Activated CD4-positive, alpha-beta T cell treated with anti-CD3 and anti-CD28 coated beads, Interleukin-2, amount 10 ng/mL, durations not matched to agents 7 days and 5 days (primary cell): ENCODE data around the gene NPAS3. TPM values are rescaled to one million over a fixed set of nuclear protein-coding genes. Genes with fewer than 3 reads are reported as not detected.

Source experiments
- CTCF ChIA-PET: fragments of 350-600 bp; sonication (Branson Sonifier 250); formaldehyde crosslinking; loops from one replicate; lab custom pipeline; 2021; ENCODE audit warnings: antibody characterized with exemption; lab: Charles Lee
- POLR2A ChIA-PET: fragments of 350-600 bp; sonication (Branson Sonifier 250); formaldehyde crosslinking; loops from one replicate; lab custom pipeline; 2021; ENCODE audit warnings: antibody characterized with exemption; lab: Charles Lee
- DNase-seq: peaks from one replicate; pipeline ENCODE4 v3.0.0-alpha.2; 2020
- H3K27ac Mint-ChIP-seq: one replicate; pipeline ENCODE4 v1.8.0; 2021; ENCODE audit warnings: mild to moderate bottlenecking, moderate library complexity, mixed read lengths
- H3K27me3 Mint-ChIP-seq: one replicate; pipeline ENCODE4 v1.8.0; 2021; ENCODE audit warnings: mixed read lengths
- H3K36me3 Mint-ChIP-seq: one replicate; pipeline ENCODE4 v1.8.0; 2021; ENCODE audit warnings: low read depth, mixed read lengths
- H3K4me1 Mint-ChIP-seq: one replicate; pipeline ENCODE4 v1.8.0; 2021; ENCODE audit warnings: mixed read lengths
- H3K4me3 Mint-ChIP-seq: one replicate; pipeline ENCODE4 v1.8.0; 2021; ENCODE audit warnings: mild to moderate bottlenecking, moderate library complexity, mixed read lengths
- H3K9me3 Mint-ChIP-seq: one replicate; pipeline ENCODE4 v1.8.0; 2021; ENCODE audit warnings: mixed read lengths
- total RNA-seq, 2 experiments: library from RNA; stranded (reverse); gene quantifications; one replicate each; pipeline ENCODE4 v1.2.3, GENCODE V29; 2021

NPAS3 gene
- total RNA-seq, 2 experiments from 2014 or later = not detected

- Mint-ChIP-seq H3K9me3 (no peaks in the 10 kb centered on the region), H3K4me1 (no peaks in the 10 kb centered on the region), H3K27ac (no peak overlapping the region), H3K4me3 (no peak overlapping the region), H3K27me3 (no peaks in the 10 kb centered on the region), H3K36me3 (no peaks in the 10 kb centered on the region)
- ChIA-PET POLR2A (no interaction called here), CTCF (interaction anchor here (0.6 kb wide), 1 partner anchor 973 kb away, joined by 3 read pairs; no protein-coding TSS in a partner anchor)
- no peak for DNase-seq
Observed at GRCh38 chr14:33676135-33676566, 737.5 kb downstream of the NPAS3 start.

DNA sequence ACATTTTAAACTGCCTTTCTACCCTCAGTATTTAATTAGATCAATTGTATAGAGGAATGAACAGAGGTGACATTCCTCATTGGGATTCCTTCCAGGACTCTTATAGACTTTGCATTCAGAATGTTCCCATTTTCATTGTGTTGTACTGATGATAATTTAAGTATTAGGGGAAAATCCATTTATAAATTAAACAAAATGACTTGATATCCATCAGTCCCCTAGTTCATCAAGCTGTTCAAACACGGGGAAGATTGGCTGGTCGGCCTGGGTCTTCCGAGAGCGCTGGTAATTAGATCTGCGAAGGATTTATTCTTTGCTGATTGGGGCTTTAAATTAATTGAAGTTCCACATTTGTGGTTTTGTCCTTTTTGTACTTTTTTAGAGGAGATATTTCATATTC, 738.2 kb downstream of the NPAS3 start:
- ChIA-PET POLR2A (no interaction called here), CTCF (no interaction called here)
- H3K4me1 Mint-ChIP-seq = no peaks in the 10 kb centered on the region
- no peaks in the 10 kb centered on the region for H3K9me3 Mint-ChIP-seq
- H3K36me3 Mint-ChIP-seq = no peaks in the 10 kb centered on the region
- DNase-seq = no peak
- no peak overlapping the region for H3K27ac Mint-ChIP-seq
- no peaks in the 10 kb centered on the region for H3K27me3 Mint-ChIP-seq
- H3K4me3 Mint-ChIP-seq = no peak overlapping the region

GRCh38 chr14:33678005-33678404, 739.3 kb downstream of the NPAS3 start:
- Mint-ChIP-seq H3K27me3 (no peaks in the 10 kb centered on the region), H3K36me3 (no peaks in the 10 kb centered on the region), H3K4me3 (no peak overlapping the region), H3K4me1 (no peaks in the 10 kb centered on the region), H3K9me3 (no peaks in the 10 kb centered on the region), H3K27ac (no peak overlapping the region)
- POLR2A ChIA-PET = no interaction called here
- CTCF ChIA-PET = no interaction called here
- DNase-seq = no peak

GRCh38 chr14:33679025-33679424, 740.3 kb downstream of the NPAS3 start:
- Mint-ChIP-seq H3K27ac (no peak overlapping the region), H3K36me3 (no peaks in the 10 kb centered on the region), H3K4me3 (no peak overlapping the region), H3K27me3 (no peaks in the 10 kb centered on the region), H3K9me3 (no peaks in the 10 kb centered on the region), H3K4me1 (no peaks in the 10 kb centered on the region)
- no peak for DNase-seq
- CTCF ChIA-PET = no interaction called here
- POLR2A ChIA-PET = no interaction called here

DNA sequence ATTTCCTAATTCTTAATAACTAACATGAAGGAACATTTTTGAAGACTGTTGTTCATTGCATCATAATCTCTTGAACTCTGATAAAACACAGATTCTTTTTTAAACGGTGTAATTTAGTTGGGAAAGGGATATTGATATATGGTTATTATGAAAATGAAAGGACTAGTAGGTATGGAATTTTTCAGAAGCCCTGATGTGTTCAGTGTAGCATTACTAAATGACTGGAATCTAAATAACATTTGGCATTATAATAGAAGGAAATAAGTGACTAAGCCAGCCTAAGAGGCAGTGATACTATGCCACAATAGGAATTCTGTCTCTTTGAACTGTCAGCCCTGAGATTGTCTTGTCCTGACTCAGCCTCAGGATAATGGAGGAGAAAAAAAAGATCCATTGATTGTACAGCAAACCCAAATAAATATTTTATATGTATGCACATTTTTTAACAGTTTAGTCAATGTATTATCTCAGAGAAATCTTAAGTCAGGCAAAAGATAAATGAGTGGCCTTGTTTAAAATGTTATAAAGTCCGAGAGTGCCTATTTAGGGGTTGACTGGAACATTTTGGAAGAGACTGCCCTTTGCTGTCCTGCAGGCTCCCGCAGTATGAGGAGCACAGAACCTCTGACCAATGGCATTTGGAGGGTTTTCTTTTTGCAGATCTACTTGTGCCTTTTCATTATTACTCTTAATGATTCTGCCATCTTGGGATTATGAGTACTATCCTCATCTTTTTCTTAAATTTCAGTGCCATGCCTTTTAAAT, 741.0 kb downstream of the NPAS3 start:
- POLR2A ChIA-PET = no interaction called here

GRCh38 chr14:33680873-33681272, 742.2 kb downstream of the NPAS3 start:
- Mint-ChIP-seq H3K36me3 (no peaks in the 10 kb centered on the region), H3K27me3 (no peaks in the 10 kb centered on the region), H3K4me3 (no peak overlapping the region), H3K4me1 (no peaks in the 10 kb centered on the region), H3K27ac (no peak overlapping the region), H3K9me3 (no peaks in the 10 kb centered on the region)
- CTCF ChIA-PET = no interaction called here
- no peak for DNase-seq
- POLR2A ChIA-PET = no interaction called here

More for the DNA sequence above, 741.0 kb downstream of the NPAS3 start:
- Mint-ChIP-seq H3K27me3 (no peaks in the 10 kb centered on the region), H3K27ac (no peak overlapping the region), H3K36me3 (no peaks in the 10 kb centered on the region), H3K4me3 (no peak overlapping the region), H3K4me1 (no peaks in the 10 kb centered on the region), H3K9me3 (no peaks in the 10 kb centered on the region)
- no peak for DNase-seq
- CTCF ChIA-PET = no interaction called here

DNA sequence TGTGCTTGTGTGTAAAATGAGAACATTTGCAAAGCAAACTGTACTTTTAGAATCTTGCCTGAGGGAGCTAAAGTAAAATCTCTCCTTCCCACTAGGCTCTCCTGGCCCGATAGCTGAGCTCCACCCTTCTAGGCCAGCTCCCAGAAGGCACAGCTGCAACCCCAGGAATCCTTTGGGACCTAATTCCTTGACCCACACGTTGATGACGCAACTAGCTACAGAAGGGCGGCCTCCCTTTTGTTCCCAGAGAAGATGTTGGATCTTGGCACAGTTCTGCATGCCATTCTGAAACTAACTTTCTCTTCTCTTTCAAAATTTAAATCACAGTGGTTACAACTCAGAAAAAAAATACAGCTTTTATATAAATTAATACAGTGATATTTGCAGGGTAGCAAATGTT, 744.1 kb downstream of the NPAS3 start:
- CTCF ChIA-PET = no interaction called here
- no peak for DNase-seq
- H3K4me3 Mint-ChIP-seq = no peak overlapping the region
- POLR2A ChIA-PET = no interaction called here
- H3K4me1 Mint-ChIP-seq = no peaks in the 10 kb centered on the region
- H3K9me3 Mint-ChIP-seq = no peaks in the 10 kb centered on the region
- no peaks in the 10 kb centered on the region for H3K27me3 Mint-ChIP-seq
- no peak overlapping the region for H3K27ac Mint-ChIP-seq
- H3K36me3 Mint-ChIP-seq = no peaks in the 10 kb centered on the region

DNA sequence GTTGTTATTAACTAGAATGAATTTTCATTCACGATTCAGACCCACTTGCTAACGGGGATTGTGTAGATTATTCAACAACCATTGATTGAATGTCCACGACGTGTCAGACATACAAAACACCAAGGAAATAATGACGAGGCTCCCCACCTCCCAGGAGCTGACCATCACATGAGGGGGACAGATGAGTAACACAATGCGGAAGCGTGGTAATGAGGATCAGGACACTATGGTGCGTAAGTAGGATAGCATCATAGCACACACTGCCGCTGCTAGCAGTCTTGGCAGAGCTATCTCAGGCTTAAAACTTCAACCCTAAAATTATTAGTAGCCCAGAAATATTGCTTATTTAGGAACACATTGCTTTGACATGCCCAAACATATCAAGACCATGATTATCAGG, 746.3 kb downstream of the NPAS3 start:
- no peak for DNase-seq
- CTCF ChIA-PET = no interaction called here

DNA sequence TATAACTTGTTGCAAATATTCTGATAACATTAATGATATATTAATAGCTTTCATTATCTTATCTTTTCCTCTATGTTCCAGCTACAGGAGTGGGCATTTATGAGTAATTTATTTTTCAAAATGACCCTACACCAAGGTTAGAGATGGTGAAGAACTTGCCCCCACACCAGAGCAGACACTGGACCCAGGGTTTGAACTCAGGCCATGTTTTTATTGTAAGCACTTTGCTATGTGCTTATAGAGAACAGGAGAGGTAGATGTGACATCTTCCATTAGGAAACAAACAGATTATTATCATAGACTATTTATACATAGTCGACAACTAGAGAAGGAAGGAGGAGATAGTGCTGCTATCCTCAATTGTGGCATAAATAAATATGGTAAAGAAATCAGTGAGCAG, 747.0 kb downstream of the NPAS3 start:
- H3K27ac Mint-ChIP-seq = no peak overlapping the region
- ChIA-PET CTCF (no interaction called here), POLR2A (no interaction called here)
- DNase-seq = no peak
- no peak overlapping the region for H3K4me3 Mint-ChIP-seq
- no peaks in the 10 kb centered on the region for H3K4me1 Mint-ChIP-seq
- no peaks in the 10 kb centered on the region for H3K9me3 Mint-ChIP-seq
- no peaks in the 10 kb centered on the region for H3K36me3 Mint-ChIP-seq
- H3K27me3 Mint-ChIP-seq = no peaks in the 10 kb centered on the region

More for the DNA sequence above, 746.3 kb downstream of the NPAS3 start:
- Mint-ChIP-seq H3K4me3 (no peak overlapping the region), H3K27ac (no peak overlapping the region), H3K36me3 (no peaks in the 10 kb centered on the region), H3K4me1 (no peaks in the 10 kb centered on the region), H3K27me3 (no peaks in the 10 kb centered on the region), H3K9me3 (no peaks in the 10 kb centered on the region)
- POLR2A ChIA-PET = no interaction called here

- H3K36me3 Mint-ChIP-seq = no peaks in the 10 kb centered on the region
- no peak overlapping the region for H3K27ac Mint-ChIP-seq
- H3K4me3 Mint-ChIP-seq = no peak overlapping the region
- H3K9me3 Mint-ChIP-seq = no peaks in the 10 kb centered on the region
- DNase-seq = no peak
- H3K27me3 Mint-ChIP-seq = no peaks in the 10 kb centered on the region
- no peaks in the 10 kb centered on the region for H3K4me1 Mint-ChIP-seq
- POLR2A ChIA-PET = no interaction called here
- CTCF ChIA-PET = no interaction called here
Observed at GRCh38 chr14:33686218-33686617, 747.5 kb downstream of the NPAS3 start.

GRCh38 chr14:33686856-33687255, 748.2 kb downstream of the NPAS3 start:
- Mint-ChIP-seq H3K4me3 (no peak overlapping the region), H3K36me3 (no peaks in the 10 kb centered on the region), H3K27ac (no peak overlapping the region), H3K27me3 (no peaks in the 10 kb centered on the region), H3K4me1 (no peaks in the 10 kb centered on the region), H3K9me3 (no peaks in the 10 kb centered on the region)
- CTCF ChIA-PET = no interaction called here
- DNase-seq = no peak
- POLR2A ChIA-PET = no interaction called here

GRCh38 chr14:33689680-33690079, 751.0 kb downstream of the NPAS3 start:
- no peaks in the 10 kb centered on the region for H3K9me3 Mint-ChIP-seq
- H3K36me3 Mint-ChIP-seq = no peaks in the 10 kb centered on the region
- ChIA-PET CTCF (no interaction called here), POLR2A (no interaction called here)
- no peak overlapping the region for H3K27ac Mint-ChIP-seq
- H3K27me3 Mint-ChIP-seq = no peaks in the 10 kb centered on the region
- H3K4me1 Mint-ChIP-seq = no peaks in the 10 kb centered on the region
- DNase-seq = no peak
- H3K4me3 Mint-ChIP-seq = no peak overlapping the region

DNA sequence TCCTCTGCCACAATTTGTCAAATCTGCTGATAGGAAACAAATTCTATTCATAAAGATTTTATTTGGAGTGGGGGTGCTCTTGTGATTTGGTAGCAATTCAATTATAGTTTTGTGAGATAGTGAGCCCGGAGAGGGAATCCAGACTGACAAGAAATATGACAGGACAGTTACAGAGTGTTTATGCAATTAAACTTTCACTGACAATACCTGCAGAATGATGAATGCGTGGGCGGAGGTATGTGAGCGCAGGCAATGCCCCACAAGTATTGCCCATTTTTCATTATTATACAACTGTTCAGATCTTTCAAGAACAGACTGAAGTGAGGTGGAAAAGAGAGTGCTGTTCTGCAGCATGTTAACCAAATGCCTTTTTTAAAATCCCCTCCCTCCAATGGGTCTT, 753.2 kb downstream of the NPAS3 start:
- Mint-ChIP-seq H3K36me3 (no peaks in the 10 kb centered on the region), H3K4me1 (no peaks in the 10 kb centered on the region), H3K9me3 (no peaks in the 10 kb centered on the region), H3K27me3 (no peaks in the 10 kb centered on the region), H3K27ac (no peak overlapping the region), H3K4me3 (no peak overlapping the region)
- DNase-seq = no peak
- ChIA-PET CTCF (no interaction called here), POLR2A (no interaction called here)

DNA sequence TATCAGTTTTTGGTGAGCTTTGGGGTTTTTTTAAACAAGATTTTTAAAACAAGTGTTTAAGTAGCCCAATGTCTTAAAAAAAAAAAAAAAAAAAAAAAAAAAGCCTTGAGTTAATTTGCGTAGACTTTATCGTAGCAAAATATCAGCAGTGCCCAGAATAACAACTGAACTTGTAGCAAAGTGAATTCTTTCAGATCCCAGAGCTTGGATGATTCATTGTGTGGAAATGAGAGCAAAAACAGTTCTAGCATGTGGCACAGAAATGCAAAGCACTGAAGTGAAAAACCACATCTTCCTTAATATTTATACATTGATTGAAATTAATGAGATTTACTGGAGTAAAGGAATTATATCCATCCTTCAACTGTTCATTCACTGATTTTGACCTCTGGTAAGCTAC, 754.1 kb downstream of the NPAS3 start:
- Mint-ChIP-seq H3K27ac (no peak overlapping the region), H3K9me3 (no peaks in the 10 kb centered on the region), H3K36me3 (no peaks in the 10 kb centered on the region), H3K4me3 (no peak overlapping the region), H3K27me3 (no peaks in the 10 kb centered on the region), H3K4me1 (no peaks in the 10 kb centered on the region)
- POLR2A ChIA-PET = interaction anchor here (0.6 kb wide), 1 partner anchor 394 kb away, joined by 6 read pairs; no protein-coding TSS in a partner anchor
- CTCF ChIA-PET = no interaction called here
- DNase-seq = no peak
